HTERT RPE-1 (cell line): ENCODE measurements around the gene PIK3C3.

ENCODE experiments used
- in situ Hi-C: fragments of 300-500 bp; cut with MboI; formaldehyde crosslinking; loops from 4 replicates; pipeline ENCODE4 v1.14.3; 2020; ENCODE audit warnings: low sequenced_read_pairs

PIK3C3 gene

GRCh38 chr18:42113529-42114191 is 158.6 kb downstream of the PIK3C3 start:
- in situ Hi-C loops, result no loop called here

- in situ Hi-C loops, result no loop called here
These were observed 159.4 kb downstream of the PIK3C3 start for GRCh38 chr18:42114310-42114943.

GRCh38 chr18:42126586-42126985 is 171.6 kb downstream of the PIK3C3 start:
- in situ Hi-C loops, result no loop called here

- in situ Hi-C loops, result no loop called here
These were observed 176.3 kb downstream of the PIK3C3 start for GRCh38 chr18:42131066-42131929.

- in situ Hi-C loops, result no loop called here
These were observed 176.9 kb downstream of the PIK3C3 start for GRCh38 chr18:42131930-42132244.
